Measurements from ENCODE around the gene PTPN2.

Gene PTPN2

DNA sequence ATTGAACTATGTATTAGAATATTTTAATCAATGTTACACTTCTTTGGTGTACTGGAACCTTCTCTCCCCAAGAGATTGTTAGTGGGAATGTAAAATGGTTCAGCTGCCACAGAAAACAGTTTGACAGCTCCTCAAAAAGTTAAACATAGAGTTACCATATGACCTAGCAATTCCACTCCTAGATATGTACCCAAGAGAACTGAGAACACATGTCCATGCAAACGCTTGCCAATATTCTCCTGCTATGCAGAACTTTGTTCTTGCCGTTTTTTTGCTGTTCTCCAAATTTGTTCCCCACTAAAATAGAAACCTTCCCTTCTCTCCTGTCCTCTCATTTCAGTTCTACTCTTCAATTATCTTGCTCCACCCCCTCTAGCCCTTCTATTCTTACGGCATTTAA lies 87.6 kb downstream of the PTPN2 start:
- no peak for DNase-seq (ENCODE audit: low read depth)
- TF ChIP-seq, protein P1, sequence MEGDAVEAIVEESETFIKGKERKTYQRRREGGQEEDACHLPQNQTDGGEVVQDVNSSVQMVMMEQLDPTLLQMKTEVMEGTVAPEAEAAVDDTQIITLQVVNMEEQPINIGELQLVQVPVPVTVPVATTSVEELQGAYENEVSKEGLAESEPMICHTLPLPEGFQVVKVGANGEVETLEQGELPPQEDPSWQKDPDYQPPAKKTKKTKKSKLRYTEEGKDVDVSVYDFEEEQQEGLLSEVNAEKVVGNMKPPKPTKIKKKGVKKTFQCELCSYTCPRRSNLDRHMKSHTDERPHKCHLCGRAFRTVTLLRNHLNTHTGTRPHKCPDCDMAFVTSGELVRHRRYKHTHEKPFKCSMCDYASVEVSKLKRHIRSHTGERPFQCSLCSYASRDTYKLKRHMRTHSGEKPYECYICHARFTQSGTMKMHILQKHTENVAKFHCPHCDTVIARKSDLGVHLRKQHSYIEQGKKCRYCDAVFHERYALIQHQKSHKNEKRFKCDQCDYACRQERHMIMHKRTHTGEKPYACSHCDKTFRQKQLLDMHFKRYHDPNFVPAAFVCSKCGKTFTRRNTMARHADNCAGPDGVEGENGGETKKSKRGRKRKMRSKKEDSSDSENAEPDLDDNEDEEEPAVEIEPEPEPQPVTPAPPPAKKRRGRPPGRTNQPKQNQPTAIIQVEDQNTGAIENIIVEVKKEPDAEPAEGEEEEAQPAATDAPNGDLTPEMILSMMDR (IDR thresholded peaks at IDR 0.05; ENCODE audit: low read depth, low read length, missing control alignments), result no peak
- H3K4me3 ChIP-seq (ENCODE audit: low read depth, low read length), result no peak overlapping the region

GRCh38 chr18:12791610-12792009 lies 92.4 kb downstream of the PTPN2 start:
- no peak for DNase-seq (ENCODE audit: low read depth)
- TF ChIP-seq, protein P1 (IDR thresholded peaks at IDR 0.05; ENCODE audit: low read depth, low read length, missing control alignments), result no peak
- H3K4me3 ChIP-seq (ENCODE audit: low read depth, low read length), result no peak overlapping the region

DNA sequence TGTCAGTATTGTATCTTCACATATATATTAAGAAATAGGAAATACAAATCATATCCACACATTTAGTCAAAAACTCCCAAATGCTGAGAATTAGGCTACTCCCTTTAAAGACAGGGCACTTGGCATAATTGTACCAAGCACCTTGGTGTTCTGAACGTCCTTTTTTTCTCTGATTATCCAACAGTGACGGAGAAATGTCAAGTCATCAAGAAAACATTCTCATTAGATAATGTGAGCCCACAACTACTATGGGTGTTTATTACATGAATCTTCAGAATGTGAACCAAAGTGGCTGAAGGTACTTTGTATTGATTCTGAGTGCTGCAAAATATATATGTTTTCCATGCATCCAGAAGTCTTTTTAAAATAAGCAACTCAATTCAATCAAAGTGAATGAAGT lies 97.4 kb downstream of the PTPN2 start:
- TF ChIP-seq, protein P1 (IDR thresholded peaks at IDR 0.05; ENCODE audit: low read depth, low read length, missing control alignments), result no peak

DNA sequence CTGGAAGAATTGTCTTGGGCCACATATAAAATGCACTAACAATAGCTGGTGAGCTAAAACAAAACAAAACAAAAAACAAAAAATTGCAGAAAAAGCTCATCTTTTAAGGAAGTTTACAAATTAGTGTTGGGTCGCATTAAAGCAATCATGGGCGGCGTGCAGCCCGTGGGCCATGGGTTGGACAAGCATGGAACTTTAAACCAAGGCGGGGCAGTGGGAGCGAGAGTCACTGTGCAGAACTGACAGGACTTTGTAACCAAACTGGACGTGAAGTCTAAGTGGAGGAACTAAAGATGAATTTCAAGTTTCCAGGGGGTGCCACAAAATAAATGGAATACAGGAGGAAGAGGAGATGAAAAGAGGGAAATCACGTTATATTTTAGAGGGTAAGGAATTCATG lies 100.5 kb downstream of the PTPN2 start:
- H3K4me3 ChIP-seq (ENCODE audit: low read depth, low read length), result no peak overlapping the region
- TF ChIP-seq, protein P1 (IDR thresholded peaks at IDR 0.05; ENCODE audit: low read depth, low read length, missing control alignments), result no peak
- no peak for DNase-seq (ENCODE audit: low read depth)

More for the DNA sequence above, 97.4 kb downstream of the PTPN2 start:
- no peak overlapping the region for H3K4me3 ChIP-seq (ENCODE audit: low read depth, low read length)
- no peak for DNase-seq (ENCODE audit: low read depth)

GRCh38 chr18:12782521-12782920 lies 101.5 kb downstream of the PTPN2 start:
- no peak overlapping the region for H3K4me3 ChIP-seq (ENCODE audit: low read depth, low read length)
- TF ChIP-seq, protein P1 (IDR thresholded peaks at IDR 0.05; ENCODE audit: low read depth, low read length, missing control alignments), result no peak
- DNase-seq (ENCODE audit: low read depth), result no peak

- H3K4me3 ChIP-seq (ENCODE audit: low read depth, low read length), result no peak overlapping the region
- TF ChIP-seq, protein P1 (IDR thresholded peaks at IDR 0.05; ENCODE audit: low read depth, low read length, missing control alignments), result no peak
- DNase-seq (ENCODE audit: low read depth), result no peak
These were observed 104.6 kb downstream of the PTPN2 start for GRCh38 chr18:12779456-12779855.

- TF ChIP-seq, protein P1 (IDR thresholded peaks at IDR 0.05; ENCODE audit: low read depth, low read length, missing control alignments), result no peak
- H3K4me3 ChIP-seq (ENCODE audit: low read depth, low read length), result no peak overlapping the region
- DNase-seq (ENCODE audit: low read depth), result no peak
These were observed 105.0 kb downstream of the PTPN2 start for GRCh38 chr18:12779043-12779442.

Data from GM12864 (cell line).